Measurements from ENCODE around the gene NHEJ1.

- TF ChIP-seq CTCF (IDR thresholded peaks at IDR 0.05): peak; percentile 24 to 60 (median 52)
- no peak for TF ChIP-seq POLR2AphosphoS5 (IDR thresholded peaks at IDR 0.05)
- no peak for TF ChIP-seq POLR2A (IDR thresholded peaks at IDR 0.05)
- TF ChIP-seq EP300 (IDR thresholded peaks at IDR 0.05): no peak
Observed at GRCh38 chr2:219073413-219074129, 87.0 kb downstream of the NHEJ1 start.
